ENCODE results near the gene RPL31.

GRCh38 chr2:100975521-100975785, 26.6 kb upstream of the RPL31 start:
- TF ChIP-seq, protein P1, sequence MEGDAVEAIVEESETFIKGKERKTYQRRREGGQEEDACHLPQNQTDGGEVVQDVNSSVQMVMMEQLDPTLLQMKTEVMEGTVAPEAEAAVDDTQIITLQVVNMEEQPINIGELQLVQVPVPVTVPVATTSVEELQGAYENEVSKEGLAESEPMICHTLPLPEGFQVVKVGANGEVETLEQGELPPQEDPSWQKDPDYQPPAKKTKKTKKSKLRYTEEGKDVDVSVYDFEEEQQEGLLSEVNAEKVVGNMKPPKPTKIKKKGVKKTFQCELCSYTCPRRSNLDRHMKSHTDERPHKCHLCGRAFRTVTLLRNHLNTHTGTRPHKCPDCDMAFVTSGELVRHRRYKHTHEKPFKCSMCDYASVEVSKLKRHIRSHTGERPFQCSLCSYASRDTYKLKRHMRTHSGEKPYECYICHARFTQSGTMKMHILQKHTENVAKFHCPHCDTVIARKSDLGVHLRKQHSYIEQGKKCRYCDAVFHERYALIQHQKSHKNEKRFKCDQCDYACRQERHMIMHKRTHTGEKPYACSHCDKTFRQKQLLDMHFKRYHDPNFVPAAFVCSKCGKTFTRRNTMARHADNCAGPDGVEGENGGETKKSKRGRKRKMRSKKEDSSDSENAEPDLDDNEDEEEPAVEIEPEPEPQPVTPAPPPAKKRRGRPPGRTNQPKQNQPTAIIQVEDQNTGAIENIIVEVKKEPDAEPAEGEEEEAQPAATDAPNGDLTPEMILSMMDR (IDR thresholded peaks at IDR 0.05; ENCODE audit: low read length) = no peak
- TF ChIP-seq EZH2 (optimal IDR thresholded peaks at IDR 0.05; ENCODE audit: low read depth, low read length) (no peak), EZH2phosphoT487 (IDR thresholded peaks at IDR 0.05; ENCODE audit: low read length) (no peak)

Measured in MM.1S (cell line).